Dorsolateral prefrontal cortex (tissue), 118 donors: Measurements from ENCODE around the gene ZNF444. TPM values are rescaled to one million over a fixed set of nuclear protein-coding genes. Genes with fewer than 3 reads are reported as not detected.

ENCODE experiments used
- total RNA-seq, 120 experiments: library from RNA; stranded (reverse); gene quantifications; one replicate each; pipeline versions ENCODE4 v1.2.3 to v1.2.4, GENCODE V29; 2022

The ZNF444 gene
- total RNA-seq, 120 experiments from 2014 or later, result 35.5 to 110 (median 56.7) TPM

Other genes starting within 250 kb of the ZNF444 start
- not detected for gene NLRP13, start 209.0 kb upstream of the ZNF444 start, total RNA-seq
- not detected for gene NLRP8, start 193.5 kb upstream of the ZNF444 start, total RNA-seq
- not detected for gene NLRP5, start 154.5 kb upstream of the ZNF444 start, total RNA-seq
- 10 to 100 TPM; 18.4 to 49.8 (median 26.0) TPM for gene ZNF787, start 20.0 kb upstream of the ZNF444 start, total RNA-seq
- gene GALP, start 34.7 kb downstream of the ZNF444 start, total RNA-seq, result not detected
- 1 to 10 TPM in 2 of 120 experiments, under 1 TPM in 32, not detected in 86; 0.22 to 1.7 (median 0.43) TPM for gene ZSCAN5B, start 56.5 kb downstream of the ZNF444 start, total RNA-seq
- not detected for gene ZSCAN5C, start 61.0 kb downstream of the ZNF444 start, total RNA-seq
- gene EDDM13, start 131.5 kb downstream of the ZNF444 start, total RNA-seq, result 1 to 10 TPM in 3 of 120 experiments, under 1 TPM in 1, not detected in 116; 0.83 to 1.8 (median 1.4) TPM
- gene ZSCAN5A, start 173.6 kb downstream of the ZNF444 start, total RNA-seq, result 10 to 100 TPM in 118 of 120 experiments, 1 to 10 TPM in 2; 9.6 to 36.8 (median 16.9) TPM